ENCODE results near the gene ELMO3. TPM values are rescaled to one million over a fixed set of nuclear protein-coding genes. Genes with fewer than 3 reads are reported as not detected.
A peak's percentile ranks its signal among the peaks of the same experiment; 100 is the strongest.

The ELMO3 gene
- polyA plus RNA-seq, 6 donors from 2014 or later = 0.14 to 0.48 (median 0.39) TPM; not detected in 1

GRCh38 chr16:67228905-67229304 is 30.0 kb downstream of the ELMO3 start:
- ATAC-seq (ENCODE audit: low read depth in 2 of 2) (no peak), DNase-seq (no peak)
- Mint-ChIP-seq H3K36me3 (peaks cover 3 to 7% of the 10 kb centered on the region in 2 donors), H3K27me3 (no peaks in the 10 kb centered on the region), H3K9me3 (no peaks in the 10 kb centered on the region), H3K4me3 (peak overlapping the region in 6 of 8 donors; percentile 56 to 100 (median 98)), H3K4me1 (peaks cover 23 to 38% (median 28%) of the 10 kb centered on the region in 3 donors), H3K27ac (no peak overlapping the region)

GRCh38 chr16:67229906-67230808 is 31.2 kb downstream of the ELMO3 start:
- Mint-ChIP-seq H3K4me3 (peak overlapping the region in 3 of 8 donors; percentile 56 to 100 (median 98)), H3K9me3 (no peaks in the 10 kb centered on the region), H3K27ac (no peak overlapping the region), H3K4me1 (peaks cover 23 to 38% (median 28%) of the 10 kb centered on the region in 3 donors), H3K27me3 (no peaks in the 10 kb centered on the region), H3K36me3 (peaks cover 3 to 7% of the 10 kb centered on the region in 2 donors)
- no peak for ATAC-seq (ENCODE audit: low read depth in 2 of 2)
- no peak for DNase-seq

- Mint-ChIP-seq H3K4me3 (peak overlapping the region in 2 of 8 donors; percentile 36 to 37), H3K9me3 (peaks cover 0 to under 1% (median 0%) of the 10 kb centered on the region in 7 donors), H3K36me3 (peaks cover 5 to 11% of the 10 kb centered on the region in 2 donors), H3K27me3 (no peaks in the 10 kb centered on the region), H3K4me1 (peaks cover 17 to 32% (median 20%) of the 10 kb centered on the region in 3 donors), H3K27ac (peak overlapping the region in 2 of 6 donors; percentile 71 to 81)
- no peak for ATAC-seq (ENCODE audit: low read depth in 2 of 2)
- DNase-seq = no peak
Measured at GRCh38 chr16:67230809-67231660, 32.1 kb downstream of the ELMO3 start.

GRCh38 chr16:67233596-67233995 is 34.7 kb downstream of the ELMO3 start:
- ATAC-seq (ENCODE audit: low read depth in 2 of 2) = no peak

GRCh38 chr16:67234180-67234597 is 35.3 kb downstream of the ELMO3 start:
- no peaks in the 10 kb centered on the region for H3K27me3 Mint-ChIP-seq
- peaks cover 4 to 20% of the 10 kb centered on the region in 2 donors for H3K36me3 Mint-ChIP-seq
- H3K27ac Mint-ChIP-seq = peak overlapping the region in 1 of 6 donors; percentile 44
- no peak for ATAC-seq (ENCODE audit: low read depth in 2 of 2)
- H3K4me3 Mint-ChIP-seq = no peak overlapping the region
- DNase-seq = no peak
- H3K4me1 Mint-ChIP-seq = peaks cover 0 to 12% (median 6%) of the 10 kb centered on the region in 3 donors
- H3K9me3 Mint-ChIP-seq = peaks cover 0 to 3% (median 0%) of the 10 kb centered on the region in 7 donors

More at GRCh38 chr16:67233596-67233995, 34.7 kb downstream of the ELMO3 start:
- no peaks in the 10 kb centered on the region for H3K27me3 Mint-ChIP-seq
- DNase-seq = no peak
- H3K27ac Mint-ChIP-seq = peak overlapping the region in 1 of 6 donors; percentile 11
- H3K4me1 Mint-ChIP-seq = peaks cover 0 to 13% (median 6%) of the 10 kb centered on the region in 3 donors
- peaks cover 4 to 20% of the 10 kb centered on the region in 2 donors for H3K36me3 Mint-ChIP-seq
- H3K4me3 Mint-ChIP-seq = no peak overlapping the region
- H3K9me3 Mint-ChIP-seq = peaks cover 0 to 3% (median 0%) of the 10 kb centered on the region in 7 donors

- H3K9me3 Mint-ChIP-seq = peaks cover 0 to 3% (median 0%) of the 10 kb centered on the region in 7 donors
- no peaks in the 10 kb centered on the region for H3K27me3 Mint-ChIP-seq
- peaks cover 4 to 6% (median 4%) of the 10 kb centered on the region in 3 donors for H3K4me1 Mint-ChIP-seq
- ATAC-seq (ENCODE audit: low read depth in 2 of 2) (no peak), DNase-seq (no peak)
- H3K36me3 Mint-ChIP-seq = peaks cover 4 to 20% of the 10 kb centered on the region in 2 donors
- peak overlapping the region in 1 of 6 donors; percentile 72 for H3K27ac Mint-ChIP-seq
- H3K4me3 Mint-ChIP-seq = peak overlapping the region in 1 of 8 donors; percentile 29
Measured at GRCh38 chr16:67235816-67236562, 37.1 kb downstream of the ELMO3 start.

- ATAC-seq (ENCODE audit: low read depth in 2 of 2) (peak; percentile 72 to 74), DNase-seq (no peak)
- Mint-ChIP-seq H3K4me3 (peak overlapping the region in 1 of 8 donors; percentile 29), H3K27ac (no peak overlapping the region), H3K4me1 (peaks cover 4 to 10% (median 8%) of the 10 kb centered on the region in 3 donors), H3K9me3 (peaks cover 0 to 3% (median 0%) of the 10 kb centered on the region in 7 donors), H3K36me3 (peaks cover 4 to 20% of the 10 kb centered on the region in 2 donors), H3K27me3 (no peaks in the 10 kb centered on the region)
Measured at GRCh38 chr16:67236563-67237395, 37.8 kb downstream of the ELMO3 start.

GRCh38 chr16:67237396-67238277 is 38.7 kb downstream of the ELMO3 start:
- ATAC-seq (ENCODE audit: low read depth in 2 of 2) = no peak
- peak overlapping the region in 1 of 6 donors; percentile 28 for H3K27ac Mint-ChIP-seq

GRCh38 chr16:67238278-67238575 is 39.3 kb downstream of the ELMO3 start:
- no peak overlapping the region for H3K4me3 Mint-ChIP-seq

More at GRCh38 chr16:67237396-67238277, 38.7 kb downstream of the ELMO3 start:
- H3K9me3 Mint-ChIP-seq = peaks cover 0 to 3% (median 0%) of the 10 kb centered on the region in 7 donors
- no peaks in the 10 kb centered on the region for H3K27me3 Mint-ChIP-seq
- no peak overlapping the region for H3K4me3 Mint-ChIP-seq
- no peak for DNase-seq
- peaks cover 4 to 10% (median 10%) of the 10 kb centered on the region in 3 donors for H3K4me1 Mint-ChIP-seq
- H3K36me3 Mint-ChIP-seq = peaks cover 4 to 20% of the 10 kb centered on the region in 2 donors

GRCh38 chr16:67238806-67239470 is 40.0 kb downstream of the ELMO3 start:
- Mint-ChIP-seq H3K27me3 (no peaks in the 10 kb centered on the region), H3K36me3 (peaks cover 4 to 20% of the 10 kb centered on the region in 2 donors), H3K4me3 (no peak overlapping the region), H3K4me1 (peaks cover 8 to 12% (median 11%) of the 10 kb centered on the region in 3 donors), H3K9me3 (peaks cover 0 to 3% (median 0%) of the 10 kb centered on the region in 7 donors), H3K27ac (peak overlapping the region in 2 of 6 donors; percentile 29 to 39)
- DNase-seq (no peak), ATAC-seq (ENCODE audit: low read depth in 2 of 2) (no peak)

More at GRCh38 chr16:67238278-67238575, 39.3 kb downstream of the ELMO3 start:
- peaks cover 4 to 20% of the 10 kb centered on the region in 2 donors for H3K36me3 Mint-ChIP-seq
- H3K4me1 Mint-ChIP-seq = peaks cover 4 to 11% (median 10%) of the 10 kb centered on the region in 3 donors
- ATAC-seq (ENCODE audit: low read depth in 2 of 2) (no peak), DNase-seq (no peak)
- H3K9me3 Mint-ChIP-seq = peaks cover 0 to 3% (median 0%) of the 10 kb centered on the region in 7 donors
- no peaks in the 10 kb centered on the region for H3K27me3 Mint-ChIP-seq
- no peak overlapping the region for H3K27ac Mint-ChIP-seq

- Mint-ChIP-seq H3K4me1 (peaks cover 24 to 28% (median 24%) of the 10 kb centered on the region in 3 donors), H3K4me3 (no peak overlapping the region), H3K27ac (peak overlapping the region in 1 of 6 donors; percentile 50), H3K27me3 (no peaks in the 10 kb centered on the region), H3K36me3 (peaks cover 4 to 20% of the 10 kb centered on the region in 2 donors), H3K9me3 (peaks cover 0 to 3% (median 0%) of the 10 kb centered on the region in 7 donors)
- DNase-seq (no peak), ATAC-seq (ENCODE audit: low read depth in 2 of 2) (no peak)
Measured at GRCh38 chr16:67240506-67240905, 41.6 kb downstream of the ELMO3 start.
